Activated naive CD4-positive, alpha-beta T cell treated with anti-CD3 and anti-CD28 coated beads, Interleukin-2, amount 50 U/mL, for 24 hours (primary cell): ENCODE data around the gene FOXRED2.
A peak's percentile ranks its signal among the peaks of the same experiment; 100 is the strongest.
"Not testable (repeated sequence)": the region's sequence is repeated elsewhere in the genome, so short reads cannot be mapped to it uniquely, and the experiment has no call there.

ENCODE experiments used
- H3K27ac Mint-ChIP-seq: one replicate; pipeline ENCODE4 v1.8.0; 2021; ENCODE audit warnings: mild to moderate bottlenecking, mixed read lengths
- H3K27me3 Mint-ChIP-seq: one replicate; pipeline ENCODE4 v1.8.0; 2021; ENCODE audit warnings: mixed read lengths
- H3K36me3 Mint-ChIP-seq: one replicate; pipeline ENCODE4 v1.8.0; 2021; ENCODE audit warnings: mixed read lengths
- H3K4me1 Mint-ChIP-seq: one replicate; pipeline ENCODE4 v1.8.0; 2021; ENCODE audit warnings: mixed read lengths
- H3K4me3 Mint-ChIP-seq: one replicate; pipeline ENCODE4 v1.8.0; 2021; ENCODE audit warnings: mild to moderate bottlenecking, mixed read lengths
- H3K9me3 Mint-ChIP-seq: one replicate; pipeline ENCODE4 v1.8.0; 2021; ENCODE audit warnings: mixed read lengths

The FOXRED2 gene

DNA sequence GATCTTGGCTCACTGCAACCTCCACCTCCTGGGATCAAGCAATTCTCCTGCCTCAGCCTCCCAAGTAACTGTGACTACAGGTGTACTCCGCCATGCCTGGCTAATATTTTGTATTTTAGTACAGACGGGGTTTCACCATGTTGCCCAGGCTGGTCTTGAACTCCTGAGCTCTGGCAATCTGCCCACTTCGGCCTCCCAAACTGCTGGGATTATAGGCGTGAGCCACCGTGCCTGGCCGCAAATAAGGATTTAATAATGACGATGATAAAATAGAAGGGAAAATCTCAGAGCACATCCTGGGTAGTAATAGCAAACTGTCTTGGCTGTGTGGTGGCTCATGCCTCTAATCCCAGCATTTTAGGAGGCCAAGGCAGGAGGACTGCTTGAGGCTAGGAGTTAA lies 55.9 kb downstream of the FOXRED2 start:
- peaks cover 44% of the 10 kb centered on the region for H3K4me1 Mint-ChIP-seq
- H3K4me3 Mint-ChIP-seq, H3K9me3 Mint-ChIP-seq, H3K36me3 Mint-ChIP-seq, H3K27me3 Mint-ChIP-seq: not testable (repeated sequence)
- H3K27ac Mint-ChIP-seq: peak overlapping the region; percentile 70

DNA sequence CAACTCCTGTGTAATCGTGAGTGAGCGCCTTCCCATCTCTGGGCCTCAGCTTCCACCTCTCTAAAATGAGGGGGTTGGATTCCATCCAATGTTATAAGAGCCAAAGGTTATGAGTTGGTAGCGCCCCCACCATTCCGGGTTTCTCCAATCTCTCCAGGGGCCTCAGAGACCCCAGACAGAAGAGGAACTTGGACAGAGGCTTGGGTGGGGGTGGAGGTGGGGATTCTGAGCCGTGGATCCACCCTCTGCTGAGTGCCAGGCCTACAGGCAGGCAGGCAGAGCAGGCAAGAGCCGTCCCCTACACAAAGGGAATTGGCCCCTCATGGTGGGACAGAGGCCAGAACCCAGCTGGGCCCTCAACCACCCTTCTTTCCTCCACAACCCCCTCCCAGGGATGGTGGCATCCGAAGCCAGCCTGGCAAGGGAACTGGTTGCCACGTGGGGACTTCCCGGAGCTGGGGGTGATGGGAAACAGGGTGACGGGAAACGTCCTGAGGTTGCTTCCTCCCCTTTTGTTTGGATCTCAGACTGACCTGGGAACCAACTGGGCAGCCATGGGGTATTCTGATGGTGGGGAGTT lies 57.2 kb downstream of the FOXRED2 start:
- H3K4me3 Mint-ChIP-seq: no peak overlapping the region
- no peak overlapping the region for H3K27ac Mint-ChIP-seq
- H3K36me3 Mint-ChIP-seq: no peaks in the 10 kb centered on the region
- H3K27me3 Mint-ChIP-seq: no peaks in the 10 kb centered on the region
- no peaks in the 10 kb centered on the region for H3K9me3 Mint-ChIP-seq
- peaks cover 40% of the 10 kb centered on the region for H3K4me1 Mint-ChIP-seq

DNA sequence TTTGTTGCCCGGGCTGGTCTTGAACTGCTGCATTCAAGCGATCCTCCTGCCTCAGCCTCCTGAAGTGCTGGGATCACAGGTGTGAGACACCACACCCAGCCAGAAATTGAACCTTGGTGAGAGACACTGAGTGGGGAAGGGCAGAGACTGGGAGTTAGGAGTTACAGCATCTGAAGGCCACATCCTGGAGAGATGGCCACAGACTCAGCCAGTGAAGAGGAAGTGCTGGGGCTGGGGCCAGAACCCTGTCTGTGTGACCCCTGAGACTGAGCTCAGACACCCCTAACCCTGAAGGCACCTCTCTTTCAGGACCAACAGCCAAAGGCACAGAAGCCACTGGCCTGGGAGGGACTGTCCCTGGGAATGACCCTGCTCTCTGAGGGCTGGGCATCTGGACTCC lies 59.2 kb downstream of the FOXRED2 start:
- Mint-ChIP-seq H3K27me3 (no peaks in the 10 kb centered on the region), H3K36me3 (no peaks in the 10 kb centered on the region), H3K9me3 (no peaks in the 10 kb centered on the region), H3K27ac (no peak overlapping the region), H3K4me3 (no peak overlapping the region), H3K4me1 (peaks cover 31% of the 10 kb centered on the region)

DNA sequence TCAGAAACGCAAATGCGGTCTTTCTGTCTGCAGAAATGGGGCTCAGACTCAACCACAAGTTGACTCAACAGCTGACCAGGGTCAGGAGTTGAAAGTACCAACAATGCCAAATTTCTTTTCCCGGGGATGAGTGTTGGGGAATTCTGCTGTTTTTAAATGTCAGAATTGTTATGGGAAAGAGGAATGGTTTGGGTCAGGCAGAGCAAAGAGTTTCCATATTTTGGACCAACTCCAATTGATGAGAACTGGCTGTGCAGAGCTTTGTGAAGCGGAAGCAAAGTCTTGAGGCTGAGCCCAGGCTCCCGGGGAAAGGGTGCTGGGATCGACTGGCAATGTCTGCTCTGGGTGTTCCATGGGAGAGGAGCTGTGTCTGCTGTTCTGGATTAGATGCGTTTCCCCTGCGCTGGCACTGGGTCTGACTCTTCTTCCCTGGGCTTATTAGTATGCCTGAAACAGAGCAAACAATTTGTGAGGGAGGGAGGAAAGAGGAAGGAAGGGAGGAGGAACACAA lies 61.6 kb downstream of the FOXRED2 start:
- no peaks in the 10 kb centered on the region for H3K36me3 Mint-ChIP-seq

DNA sequence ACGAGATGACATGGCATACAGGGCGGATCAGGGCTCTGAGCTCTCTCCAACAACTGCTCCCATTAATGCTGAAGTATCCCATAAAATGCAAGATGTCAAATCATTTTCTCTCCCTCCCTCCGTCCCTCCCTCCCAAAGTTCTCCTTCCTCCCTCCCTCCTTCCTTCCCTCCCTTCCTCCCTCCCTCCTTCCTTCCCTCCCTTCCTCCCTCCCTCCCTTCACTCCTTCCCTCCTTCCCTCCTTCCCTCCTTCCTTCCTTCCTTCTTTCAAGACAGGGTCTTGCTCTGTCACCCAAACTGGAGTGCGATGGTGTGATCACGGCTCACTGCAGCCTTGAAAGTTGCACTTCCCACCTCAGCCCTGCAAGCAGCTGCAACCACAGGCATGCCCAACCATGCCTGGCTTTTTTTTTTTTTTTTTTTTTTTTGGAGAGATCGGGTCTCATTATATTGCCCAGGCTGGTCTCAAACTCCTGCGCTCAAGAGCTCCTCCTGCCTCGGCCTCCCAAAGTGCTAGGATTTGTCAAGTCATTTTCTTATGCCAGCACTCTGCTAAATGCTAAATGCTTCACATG lies 63.6 kb downstream of the FOXRED2 start:
- no peaks in the 10 kb centered on the region for H3K36me3 Mint-ChIP-seq
- peaks cover 23% of the 10 kb centered on the region for H3K4me1 Mint-ChIP-seq
- H3K4me3 Mint-ChIP-seq: no peak overlapping the region
- H3K27me3 Mint-ChIP-seq: no peaks in the 10 kb centered on the region
- no peaks in the 10 kb centered on the region for H3K9me3 Mint-ChIP-seq
- H3K27ac Mint-ChIP-seq: peak overlapping the region; percentile 59

More for the DNA sequence above, 61.6 kb downstream of the FOXRED2 start:
- H3K27ac Mint-ChIP-seq: no peak overlapping the region
- H3K4me1 Mint-ChIP-seq: peaks cover 20% of the 10 kb centered on the region
- no peaks in the 10 kb centered on the region for H3K9me3 Mint-ChIP-seq
- no peaks in the 10 kb centered on the region for H3K27me3 Mint-ChIP-seq
- H3K4me3 Mint-ChIP-seq: no peak overlapping the region

DNA sequence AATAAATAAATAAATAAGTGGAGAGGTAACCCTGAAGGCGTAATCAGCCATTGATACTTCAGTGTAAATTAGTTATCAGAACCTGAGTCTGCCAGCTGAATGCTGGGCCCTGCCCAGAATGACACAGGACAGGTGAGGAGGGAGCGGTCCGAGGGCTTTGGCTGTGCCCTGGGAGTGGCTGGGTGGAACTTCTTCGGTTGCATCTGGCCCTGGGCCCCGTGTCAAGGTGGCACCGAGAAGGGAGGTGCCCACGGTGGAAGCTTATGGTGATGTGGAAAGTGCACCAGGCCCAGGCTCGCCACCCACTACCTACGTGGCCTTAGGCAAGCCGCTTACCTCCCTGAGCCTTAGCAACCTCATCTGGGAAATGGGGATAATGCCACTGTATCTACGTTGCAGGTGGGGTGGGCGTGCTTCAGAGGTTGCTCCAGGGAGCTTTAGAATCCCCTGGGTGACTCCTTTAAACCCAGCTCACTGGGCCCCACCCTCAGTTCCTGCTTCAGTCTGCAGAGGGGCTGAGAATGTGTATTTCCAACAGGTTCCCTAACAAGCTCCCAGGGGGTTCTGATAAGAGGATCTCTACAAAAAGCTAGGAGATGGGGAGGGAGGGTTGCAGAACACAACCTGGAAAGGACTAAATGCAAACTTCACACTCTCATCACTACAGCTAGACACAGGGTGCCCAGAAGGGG lies 64.2 kb downstream of the FOXRED2 start:
- H3K36me3 Mint-ChIP-seq: no peaks in the 10 kb centered on the region
- H3K27ac Mint-ChIP-seq: no peak overlapping the region
- peaks cover 25% of the 10 kb centered on the region for H3K4me1 Mint-ChIP-seq
- no peak overlapping the region for H3K4me3 Mint-ChIP-seq
- no peaks in the 10 kb centered on the region for H3K27me3 Mint-ChIP-seq
- no peaks in the 10 kb centered on the region for H3K9me3 Mint-ChIP-seq

GRCh38 chr22:36440429-36441002 lies 66.3 kb downstream of the FOXRED2 start:
- Mint-ChIP-seq H3K4me1 (peaks cover 39% of the 10 kb centered on the region), H3K27me3 (no peaks in the 10 kb centered on the region), H3K36me3 (no peaks in the 10 kb centered on the region), H3K9me3 (no peaks in the 10 kb centered on the region), H3K4me3 (no peak overlapping the region), H3K27ac (peak overlapping the region; percentile 53)

DNA sequence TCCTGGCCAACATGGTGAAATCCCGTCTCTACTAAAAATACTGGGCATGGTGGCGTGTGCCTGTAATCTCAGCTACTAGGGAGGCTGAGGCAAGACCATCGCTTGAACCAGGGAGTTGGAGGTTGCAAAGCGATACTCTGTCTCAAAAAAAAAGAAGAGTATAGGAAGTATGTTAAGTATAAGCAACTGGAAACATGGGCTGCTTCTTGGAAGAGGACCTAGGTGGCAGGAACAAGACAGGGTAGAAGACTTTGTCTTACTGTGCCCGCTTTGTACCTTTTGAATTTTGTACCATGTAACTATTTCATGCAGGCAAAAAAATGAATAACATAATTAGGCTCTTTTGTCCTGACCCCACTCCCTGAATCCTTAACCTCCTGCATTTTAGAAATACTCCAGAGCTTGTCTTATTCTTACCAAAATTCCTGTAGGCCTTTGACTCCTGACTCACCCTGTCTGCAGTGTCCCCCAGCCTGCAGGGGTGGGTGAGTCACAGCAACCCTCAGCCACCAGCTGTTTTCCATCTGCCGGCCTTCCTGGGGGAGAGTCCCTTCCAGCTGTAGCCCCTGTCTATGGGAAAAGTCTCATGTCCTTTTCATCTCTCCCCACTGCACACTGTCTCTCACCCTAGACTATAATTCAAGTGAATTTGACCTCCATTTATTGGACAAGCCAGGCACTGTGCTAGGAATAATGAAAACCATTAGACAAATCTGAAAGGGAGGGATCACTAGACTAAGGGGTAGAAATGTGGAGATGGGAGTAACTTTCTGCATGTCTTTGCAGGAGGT lies 67.2 kb downstream of the FOXRED2 start:
- Mint-ChIP-seq H3K4me3 (peak overlapping the region; percentile 12), H3K36me3 (no peaks in the 10 kb centered on the region)

More for the DNA sequence above, 67.2 kb downstream of the FOXRED2 start:
- H3K4me1 Mint-ChIP-seq: peaks cover 45% of the 10 kb centered on the region
- H3K27ac Mint-ChIP-seq: peak overlapping the region; percentile 74
- no peaks in the 10 kb centered on the region for H3K27me3 Mint-ChIP-seq
- no peaks in the 10 kb centered on the region for H3K9me3 Mint-ChIP-seq
